HCT116 (cell line): ENCODE data around the gene ERMAP. TPM values are rescaled to one million over a fixed set of nuclear protein-coding genes. Genes with fewer than 3 reads are reported as not detected.
"Not testable (repeated sequence)": the region's sequence is repeated elsewhere in the genome, so short reads cannot be mapped to it uniquely, and the experiment has no call there.

Experiments
- ATAC-seq: fragments of 200-7000 bp; cut with Tn5 transposase; 2 replicates; pipeline ENCODE4 v1.9.1; 2020; ENCODE audit warnings: mild to moderate bottlenecking, moderate library complexity
- BruUV-seq: library from RNA; stranded (reverse); fragments of 400-500 nt; replicated peaks from 2 replicates; lab custom pipeline; 2021; lab: Mats Ljungman, UMichigan
- CTCF ChIA-PET: fragments of 300-600 bp; sonication (Branson Sonifier 250); formaldehyde crosslinking; loops from one replicate; lab custom pipeline; 2021; ENCODE audit warnings: antibody characterized with exemption; lab: Charles Lee
- POLR2A ChIA-PET: fragments of 300-600, 350-600 bp; sonication (Branson Sonifier 250); formaldehyde crosslinking; loops from one replicate; lab custom pipeline; 2021; ENCODE audit warnings: antibody characterized with exemption; lab: Charles Lee
- RAD21 ChIA-PET, 2 experiments: fragments of 300-600 bp; sonication (Branson Sonifier 250); formaldehyde crosslinking; loops; one replicate each; lab custom pipeline; 2023; ENCODE audit warnings: low total read pairs in 2 of 2; ENCODE audit not compliant: uncharacterized antibody in 2 of 2, unreplicated experiment in 2 of 2, low non-redundant PET in 1 of 2; lab: Charles Lee
- DNase-seq: peaks from one replicate; pipeline ENCODE4 v3.0.0-alpha.2; 2010; ENCODE audit warnings: low read depth, low spot score
- H2AFZ ChIP-seq: fragments of 200-600 bp; shearing (Covaris generic), sonication (generic); 2 replicates; pipeline ENCODE4 v1.6.1; 2017; ENCODE audit warnings: low read depth, mixed run types, mixed read lengths, antibody characterized with exemption, low read length; ENCODE audit not compliant: poor library complexity, severe bottlenecking
- H3K27ac ChIP-seq: 2 replicates; pipeline ENCODE4 v1.5.1; 2012; ENCODE audit warnings: low read depth, low read length
- H3K27me3 ChIP-seq: fragments of 200-600 bp; sonication (generic); 2 replicates; pipeline ENCODE4 v1.6.1; 2016; ENCODE audit warnings: mixed run types, low read length, mixed read lengths; ENCODE audit not compliant: insufficient read depth
- H3K36me3 ChIP-seq, 2 experiments: fragments of 200-500 bp in 1 of 2; fragments of 200-600 bp in 1 of 2; sonication (Bioruptor generic) in 1 of 2; sonication (generic) in 1 of 2; 2 replicates each; pipeline versions ENCODE4 v1.5.1 to v1.6.1; 2014 to 2016; ENCODE audit warnings: low read length in 2 of 2, inconsistent platforms in 1 of 2, mixed read lengths in 1 of 2, mixed run types in 1 of 2; ENCODE audit not compliant: insufficient read depth in 2 of 2, control insufficient read depth in 1 of 2
- H3K4me1 ChIP-seq, 2 experiments: fragments of 200-600 bp in 1 of 2; sonication (generic) in 1 of 2; 2 replicates each; pipeline versions ENCODE4 v1.5.1 to v1.6.1; 2012 to 2017; ENCODE audit warnings: low read length in 2 of 2, inconsistent platforms in 1 of 2, mild to moderate bottlenecking in 1 of 2, mixed read lengths in 1 of 2, mixed run types in 1 of 2, moderate library complexity in 1 of 2; ENCODE audit not compliant: insufficient read depth in 2 of 2, control insufficient read depth in 1 of 2
- H3K4me2 ChIP-seq: fragments of 200-600 bp; sonication (generic); 2 replicates; pipeline ENCODE4 v1.6.1; 2017; ENCODE audit warnings: mixed run types, low read length, mixed read lengths
- H3K4me3 ChIP-seq, 2 experiments: fragments of 200-600 bp in 1 of 2; sonication (generic) in 1 of 2; replicated peaks in 1 of 2; 2 replicates each; pipeline ENCODE4 v1.5.1; 2011 to 2016; ENCODE audit warnings: low read length in 2 of 2, control low read depth in 1 of 2, low read depth in 1 of 2, mild to moderate bottlenecking in 1 of 2, mixed read lengths in 1 of 2, mixed run types in 1 of 2
- H3K79me2 ChIP-seq: fragments of 200-600 bp; sonication (generic); 2 replicates; pipeline ENCODE4 v1.6.1; 2017; ENCODE audit warnings: mild to moderate bottlenecking, mixed run types, low read length, moderate library complexity, mixed read lengths; ENCODE audit not compliant: insufficient read depth
- H3K9ac ChIP-seq: fragments of 200-600 bp; sonication (generic); 2 replicates; pipeline ENCODE4 v1.6.1; 2016; ENCODE audit warnings: low read length, mixed read lengths
- H3K9me2 ChIP-seq: fragments of 200-600 bp; sonication (generic), shearing (Covaris generic); 2 replicates; pipeline ENCODE4 v1.6.1; 2017; ENCODE audit warnings: mixed run types, mild to moderate bottlenecking, moderate library complexity; ENCODE audit not compliant: insufficient read depth
- H3K9me3 ChIP-seq, 2 experiments: fragments of 200-500 bp in 1 of 2; fragments of 200-600 bp in 1 of 2; sonication (Bioruptor generic) in 1 of 2; sonication (generic) in 1 of 2; 2 replicates each; pipeline ENCODE4 v1.6.1; 2014 to 2017; ENCODE audit warnings: low read length in 2 of 2, mixed read lengths in 2 of 2, inconsistent platforms in 1 of 2, low read depth in 1 of 2, mild to moderate bottlenecking in 1 of 2, mixed run types in 1 of 2, moderate library complexity in 1 of 2; ENCODE audit not compliant: control insufficient read depth in 1 of 2, insufficient read depth in 1 of 2
- H4K20me1 ChIP-seq: fragments of 200-600 bp; sonication (generic), shearing (Covaris generic); 2 replicates; pipeline ENCODE4 v1.6.1; 2017; ENCODE audit warnings: mixed run types, mild to moderate bottlenecking, moderate library complexity; ENCODE audit not compliant: insufficient read depth
- CBX3 ChIP-seq: IDR thresholded peaks from 2 replicates; pipeline ENCODE4 v1.6.1; 2012; ENCODE audit warnings: low read depth
- REST ChIP-seq: IDR thresholded peaks from 2 replicates; pipeline ENCODE4 v1.6.1; 2012; ENCODE audit warnings: low read depth
- ZNF274 ChIP-seq: fragments of 200-500 bp; sonication (Bioruptor generic); IDR thresholded peaks from 2 replicates; pipeline ENCODE4 v1.6.1; 2014; ENCODE audit warnings: mild to moderate bottlenecking, low read depth, low read length, inconsistent platforms
- intact Hi-C: fragments of 100-400 bp; cut with micrococcal nuclease; formaldehyde crosslinking; loops from 2 replicates; pipeline ENCODE4 v1.10.0; 2022
- total RNA-seq: library from RNA; stranded (reverse); gene quantifications from one replicate; pipeline ENCODE4 v1.2.1, GENCODE V29; 2021; ENCODE audit not compliant: unreplicated experiment
- TF ChIP-seq, protein P1 (sequence below), 3 experiments: fragments of 200-600 bp in 1 of 3; sonication (generic) in 1 of 3; IDR thresholded peaks in 2 of 3; conservative IDR thresholded peaks in 1 of 3; 2 replicates each; pipeline ENCODE4 v1.5.1; 2012 to 2017; ENCODE audit warnings: low read depth in 2 of 3, low read length in 2 of 3, antibody characterized with exemption in 1 of 3, borderline replicate concordance in 1 of 3, control low read depth in 1 of 3, mild to moderate bottlenecking in 1 of 3, mixed read lengths in 1 of 3, mixed run types in 1 of 3, moderate library complexity in 1 of 3; ENCODE audit not compliant: insufficient read depth in 1 of 3

Gene ERMAP
- total RNA-seq, 1 experiment from 2014 or later: 5.4 TPM

DNA sequence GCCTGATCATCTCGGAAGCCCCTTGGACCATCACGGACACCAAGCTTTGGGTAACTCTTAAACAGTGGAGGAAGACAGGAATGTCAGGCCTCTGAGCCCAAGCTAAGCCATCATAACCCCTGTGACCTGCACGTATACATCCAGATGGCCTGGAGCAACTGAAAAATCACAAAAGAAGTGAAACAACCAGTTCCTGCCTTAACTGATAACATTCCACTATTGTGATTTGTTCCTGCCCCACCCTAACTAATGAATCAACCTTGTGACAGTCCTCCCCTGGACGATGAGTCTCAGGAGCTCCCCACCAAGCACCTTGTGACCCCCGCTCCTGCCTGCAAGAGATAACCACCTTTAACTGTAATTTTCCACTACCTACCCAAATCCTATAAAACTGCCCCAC is 42.4 kb downstream of the ERMAP start:
- H3K9ac ChIP-seq, H4K20me1 ChIP-seq, H3K9me3 ChIP-seq, H3K79me2 ChIP-seq, DNase-seq, H2AFZ ChIP-seq, H3K4me3 ChIP-seq, CTCF ChIA-PET, H3K36me3 ChIP-seq, H3K27me3 ChIP-seq, H3K9me2 ChIP-seq, intact Hi-C loops, H3K4me2 ChIP-seq, H3K27ac ChIP-seq, H3K4me1 ChIP-seq, POLR2A ChIA-PET, RAD21 ChIA-PET, ATAC-seq, BruUV-seq: not testable (repeated sequence)
- peak; percentile 31; the same call in 1 of the 2 replicates for TF ChIP-seq CBX3

- no peaks in the 10 kb centered on the region for H3K4me1 ChIP-seq
- no peaks in the 10 kb centered on the region for H4K20me1 ChIP-seq
- no TSS peak for BruUV-seq
- DNase-seq (no peak), ATAC-seq (peak; percentile 62)
- no peaks in the 10 kb centered on the region for H3K27me3 ChIP-seq
- ChIA-PET POLR2A (no interaction called here), RAD21 (no interaction called here), CTCF (no interaction called here)
- H3K36me3 ChIP-seq: no peaks in the 10 kb centered on the region
- peaks cover 0 to 10% of the 10 kb centered on the region in 2 experiments; a peak in 1 of 4 replicates for H3K9me3 ChIP-seq
- intact Hi-C loops: no loop called here
- H3K79me2 ChIP-seq: no peaks in the 10 kb centered on the region
- no peak overlapping the region for H3K4me2 ChIP-seq
- H3K9ac ChIP-seq: no peak overlapping the region
- H3K27ac ChIP-seq: no peak overlapping the region
- no peaks in the 10 kb centered on the region for H3K9me2 ChIP-seq
- H3K4me3 ChIP-seq: no peak overlapping the region
- no peak overlapping the region for H2AFZ ChIP-seq
- TF ChIP-seq ZNF274 (no peak), REST (no peak)
- TF ChIP-seq, protein P1, sequence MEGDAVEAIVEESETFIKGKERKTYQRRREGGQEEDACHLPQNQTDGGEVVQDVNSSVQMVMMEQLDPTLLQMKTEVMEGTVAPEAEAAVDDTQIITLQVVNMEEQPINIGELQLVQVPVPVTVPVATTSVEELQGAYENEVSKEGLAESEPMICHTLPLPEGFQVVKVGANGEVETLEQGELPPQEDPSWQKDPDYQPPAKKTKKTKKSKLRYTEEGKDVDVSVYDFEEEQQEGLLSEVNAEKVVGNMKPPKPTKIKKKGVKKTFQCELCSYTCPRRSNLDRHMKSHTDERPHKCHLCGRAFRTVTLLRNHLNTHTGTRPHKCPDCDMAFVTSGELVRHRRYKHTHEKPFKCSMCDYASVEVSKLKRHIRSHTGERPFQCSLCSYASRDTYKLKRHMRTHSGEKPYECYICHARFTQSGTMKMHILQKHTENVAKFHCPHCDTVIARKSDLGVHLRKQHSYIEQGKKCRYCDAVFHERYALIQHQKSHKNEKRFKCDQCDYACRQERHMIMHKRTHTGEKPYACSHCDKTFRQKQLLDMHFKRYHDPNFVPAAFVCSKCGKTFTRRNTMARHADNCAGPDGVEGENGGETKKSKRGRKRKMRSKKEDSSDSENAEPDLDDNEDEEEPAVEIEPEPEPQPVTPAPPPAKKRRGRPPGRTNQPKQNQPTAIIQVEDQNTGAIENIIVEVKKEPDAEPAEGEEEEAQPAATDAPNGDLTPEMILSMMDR (IDR thresholded peaks at IDR 0.05 in 2 of 3, conservative IDR thresholded peaks at IDR 0.05 in 1 of 3; ENCODE audit: borderline replicate concordance in 1 of 3, insufficient read depth in 1 of 3, low read depth in 2 of 3, low read length in 2 of 3): 0 out of 6 replicates have a peak, but pooled peaks of 1 of the 3 experiments have one; percentile 29
These were observed 43.6 kb downstream of the ERMAP start for GRCh38 chr1:42860339-42861013.
